Erythroblast (primary cell): ENCODE measurements around the gene SPAG17.

Experiments
- GATA1 ChIP-seq: IDR thresholded peaks from 2 replicates; pipeline ENCODE4 v1.6.1; 2011; ENCODE audit warnings: low read depth, mild to moderate bottlenecking, control low read depth, low read length, moderate library complexity
- POLR2A ChIP-seq: IDR thresholded peaks from 2 replicates; pipeline ENCODE4 v1.6.1; 2011; ENCODE audit warnings: mild to moderate bottlenecking, low read length

DNA sequence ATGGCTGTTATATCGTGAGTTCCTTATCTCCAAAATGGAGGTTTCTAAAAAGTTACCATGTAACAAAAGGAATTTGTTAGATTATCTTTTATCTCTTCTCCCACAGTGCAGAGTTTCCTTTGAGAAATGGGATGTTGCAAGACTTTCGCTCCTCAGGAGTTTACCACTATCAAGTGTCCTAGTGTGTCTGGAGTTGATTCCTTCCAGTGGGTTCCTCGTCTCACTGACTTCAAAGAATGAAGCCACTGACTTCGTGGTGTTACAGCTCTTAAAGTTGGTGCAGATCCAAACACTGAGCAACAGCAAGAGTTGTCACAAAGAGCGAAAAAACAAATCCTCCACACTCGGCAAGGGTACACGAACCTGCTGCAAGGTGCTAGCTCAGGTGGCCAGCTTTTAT, 37.0 kb downstream of the SPAG17 start:
- TF ChIP-seq POLR2A (no peak), GATA1 (no peak)
